ENCODE data around the gene GNA12. TPM values are rescaled to one million over a fixed set of nuclear protein-coding genes. Genes with fewer than 3 reads are reported as not detected.

The GNA12 gene
- total RNA-seq, 8 experiments from 2014 or later, result 9.7 to 33.3 (median 20.5) TPM

GRCh38 chr7:2819161-2819953 lies 24.8 kb downstream of the GNA12 start:
- ATAC-seq (replicated peaks in 6 of 8), result no peak
- Histone ChIP-seq H3K4me1 (replicated peaks in 1 of 2) (peaks cover 18 to 22% of the 10 kb centered on the region in 2 donors), H3K27ac (no peak overlapping the region), H3K4me3 (no peak overlapping the region)
- 81 to 100% (median 89%) methylated on average over 6 to 13 of the region's 15 CpGs for WGBS, 10 experiments
- in situ Hi-C loops (cut with MboI; ENCODE audit: low pct_unique_long_range_greater_than_20kb in 2 of 9, low sequenced_read_pairs in 9 of 9, unreplicated experiment in 9 of 9), result no loop called here

GRCh38 chr7:2818653-2819052 lies 25.5 kb downstream of the GNA12 start:
- Histone ChIP-seq H3K4me3 (no peak overlapping the region), H3K4me1 (replicated peaks in 1 of 2) (peaks cover 11 to 15% of the 10 kb centered on the region in 2 donors), H3K27ac (no peak overlapping the region)
- in situ Hi-C loops (cut with MboI; ENCODE audit: low pct_unique_long_range_greater_than_20kb in 2 of 9, low sequenced_read_pairs in 9 of 9, unreplicated experiment in 9 of 9), result no loop called here
- ATAC-seq (replicated peaks in 6 of 8), result no peak
- 48 to 100% (median 80%) methylated on average over 1 to 8 of the region's 12 CpGs; no CpG with 5 or more reads in 3 of the 10 experiments for WGBS, 10 experiments

GRCh38 chr7:2818121-2818520 lies 26.0 kb downstream of the GNA12 start:
- no peak overlapping the region for H3K27ac ChIP-seq
- in situ Hi-C loops (cut with MboI; ENCODE audit: low pct_unique_long_range_greater_than_20kb in 2 of 9, low sequenced_read_pairs in 9 of 9, unreplicated experiment in 9 of 9), result no loop called here
- ATAC-seq (replicated peaks in 6 of 8), result no peak
- no peak overlapping the region for H3K4me3 ChIP-seq
- WGBS, 10 experiments, result 0 to 86% (median 80%) methylated on average over 1 to 5 of the region's 7 CpGs; no CpG with 5 or more reads in 7 of the 10 experiments
- peaks cover 6 to 10% of the 10 kb centered on the region in 2 donors for H3K4me1 ChIP-seq (replicated peaks in 1 of 2)

- no peak for ATAC-seq (replicated peaks in 6 of 8)
- in situ Hi-C loops (cut with MboI; ENCODE audit: low pct_unique_long_range_greater_than_20kb in 2 of 9, low sequenced_read_pairs in 9 of 9, unreplicated experiment in 9 of 9), result no loop called here
- no peak overlapping the region for H3K4me3 ChIP-seq
- H3K27ac ChIP-seq, result no peak overlapping the region
- WGBS, 10 experiments, result 13 to 100% (median 58%) methylated on average over 1 to 3 of the region's 3 CpGs; no CpG with 5 or more reads in 2 of the 10 experiments
- H3K4me1 ChIP-seq (replicated peaks in 1 of 2), result peaks cover 4 to 8% of the 10 kb centered on the region in 2 donors
These were observed 26.7 kb downstream of the GNA12 start for GRCh38 chr7:2817456-2817855.

GRCh38 chr7:2815875-2816245 lies 28.2 kb downstream of the GNA12 start:
- Histone ChIP-seq H3K4me1 (replicated peaks in 1 of 2) (peaks cover 0 to 1% of the 10 kb centered on the region in 2 donors), H3K4me3 (no peak overlapping the region), H3K27ac (no peak overlapping the region)
- ATAC-seq (replicated peaks in 6 of 8), result no peak
- in situ Hi-C loops (cut with MboI; ENCODE audit: low pct_unique_long_range_greater_than_20kb in 2 of 9, low sequenced_read_pairs in 9 of 9, unreplicated experiment in 9 of 9), result no loop called here
- WGBS, 10 experiments, result 50 to 100% (median 98%) methylated on average over 1 to 13 of the region's 16 CpGs; no CpG with 5 or more reads in 3 of the 10 experiments

GRCh38 chr7:2814946-2815874 lies 28.9 kb downstream of the GNA12 start:
- no peak overlapping the region for H3K4me3 ChIP-seq
- H3K4me1 ChIP-seq (replicated peaks in 1 of 2), result no peaks in the 10 kb centered on the region
- in situ Hi-C loops (cut with MboI; ENCODE audit: low pct_unique_long_range_greater_than_20kb in 2 of 9, low sequenced_read_pairs in 9 of 9, unreplicated experiment in 9 of 9), result no loop called here
- 80 to 100% (median 94%) methylated on average over 2 to 10 of the region's 31 CpGs; no CpG with 5 or more reads in 3 of the 10 experiments for WGBS, 10 experiments
- no peak for ATAC-seq (replicated peaks in 6 of 8)
- H3K27ac ChIP-seq, result no peak overlapping the region

GRCh38 chr7:2814186-2814945 lies 29.7 kb downstream of the GNA12 start:
- 60 to 100% (median 99%) methylated on average over 1 to 12 of the region's 16 CpGs; no CpG with 5 or more reads in 2 of the 10 experiments for WGBS, 10 experiments
- ATAC-seq (replicated peaks in 6 of 8), result peak in 1 of 8 experiments; percentile 52
- Histone ChIP-seq H3K4me3 (no peak overlapping the region), H3K27ac (no peak overlapping the region), H3K4me1 (replicated peaks in 1 of 2) (no peaks in the 10 kb centered on the region)
- in situ Hi-C loops (cut with MboI; ENCODE audit: low pct_unique_long_range_greater_than_20kb in 2 of 9, low sequenced_read_pairs in 9 of 9, unreplicated experiment in 9 of 9), result no loop called here

GRCh38 chr7:2813350-2814185 lies 30.5 kb downstream of the GNA12 start:
- Histone ChIP-seq H3K4me1 (replicated peaks in 1 of 2) (no peaks in the 10 kb centered on the region), H3K4me3 (no peak overlapping the region), H3K27ac (no peak overlapping the region)
- in situ Hi-C loops (cut with MboI; ENCODE audit: low pct_unique_long_range_greater_than_20kb in 2 of 9, low sequenced_read_pairs in 9 of 9, unreplicated experiment in 9 of 9), result no loop called here
- 70 to 100% (median 94%) methylated on average over 1 to 10 of the region's 20 CpGs for WGBS, 10 experiments
- ATAC-seq (replicated peaks in 6 of 8), result peak in 1 of 8 experiments; percentile 11

- H3K4me3 ChIP-seq, result no peak overlapping the region
- H3K27ac ChIP-seq, result no peak overlapping the region
- no peak for ATAC-seq (replicated peaks in 6 of 8)
- peaks cover 4 to 6% of the 10 kb centered on the region in 2 donors for H3K4me1 ChIP-seq (replicated peaks in 1 of 2)
- WGBS, 10 experiments, result 60 to 100% (median 96%) methylated on average over 1 to 3 of the region's 3 CpGs; no CpG with 5 or more reads in 3 of the 10 experiments
- in situ Hi-C loops (cut with MboI; ENCODE audit: low pct_unique_long_range_greater_than_20kb in 2 of 9, low sequenced_read_pairs in 9 of 9, unreplicated experiment in 9 of 9), result no loop called here
These were observed 31.3 kb downstream of the GNA12 start for GRCh38 chr7:2812831-2813230.

GRCh38 chr7:2812114-2812487 lies 32.0 kb downstream of the GNA12 start:
- ATAC-seq (replicated peaks in 6 of 8), result peak in 2 of 8 experiments; percentile 8 to 49
- Histone ChIP-seq H3K4me3 (no peak overlapping the region), H3K4me1 (replicated peaks in 1 of 2) (peaks cover 9 to 11% of the 10 kb centered on the region in 2 donors), H3K27ac (no peak overlapping the region)
- WGBS, 10 experiments, result 20 to 100% (median 81%) methylated on average over 1 to 6 of the region's 7 CpGs
- in situ Hi-C loops (cut with MboI; ENCODE audit: low pct_unique_long_range_greater_than_20kb in 2 of 9, low sequenced_read_pairs in 9 of 9, unreplicated experiment in 9 of 9), result no loop called here

GRCh38 chr7:2811476-2812113 lies 32.5 kb downstream of the GNA12 start:
- H3K27ac ChIP-seq, result no peak overlapping the region
- peaks cover 9 to 11% of the 10 kb centered on the region in 2 donors for H3K4me1 ChIP-seq (replicated peaks in 1 of 2)
- in situ Hi-C loops (cut with MboI; ENCODE audit: low pct_unique_long_range_greater_than_20kb in 2 of 9, low sequenced_read_pairs in 9 of 9, unreplicated experiment in 9 of 9), result no loop called here
- ATAC-seq (replicated peaks in 6 of 8), result no peak
- 89 to 100% (median 96%) methylated on average over 1 to 17 of the region's 19 CpGs for WGBS, 10 experiments
- H3K4me3 ChIP-seq, result no peak overlapping the region

Measured in motor neuron (in vitro differentiated cells).